Muscle of leg (tissue), 11 donors: ENCODE data around the gene YWHAG. TPM values are rescaled to one million over a fixed set of nuclear protein-coding genes. Genes with fewer than 3 reads are reported as not detected.
A peak's percentile ranks its signal among the peaks of the same experiment; 100 is the strongest.
"Not testable (repeated sequence)": the region's sequence is repeated elsewhere in the genome, so short reads cannot be mapped to it uniquely, and the experiment has no call there.

Source experiments
- DNase-seq: peaks from one replicate; pipeline ENCODE4 v3.0.0; 2013
- H3K27ac ChIP-seq: one replicate; pipeline ENCODE4 v1.5.1; 2013; ENCODE audit warnings: mild to moderate bottlenecking, low read length, control low read depth
- H3K27me3 ChIP-seq: one replicate; pipeline ENCODE4 v1.6.1; 2013; ENCODE audit warnings: low read length; ENCODE audit not compliant: control insufficient read depth, insufficient read depth
- H3K36me3 ChIP-seq: one replicate; pipeline ENCODE4 v1.6.1; 2013; ENCODE audit warnings: low read length; ENCODE audit not compliant: control insufficient read depth, insufficient read depth
- H3K4me1 ChIP-seq: one replicate; pipeline ENCODE4 v1.6.1; 2013; ENCODE audit warnings: low read length; ENCODE audit not compliant: control insufficient read depth, insufficient read depth
- H3K4me3 ChIP-seq: one replicate; pipeline ENCODE4 v1.5.1; 2013; ENCODE audit warnings: low read length, control low read depth
- H3K9me3 ChIP-seq: replicated peaks from 2 replicates; pipeline ENCODE4 v1.6.1; 2013; ENCODE audit warnings: low read depth, low read length; ENCODE audit not compliant: control insufficient read depth
- WGBS: methylation state at CpG from one replicate; pipeline ENCODE4 v1.1.5; 2013; ENCODE audit warnings: missing lambda C conversion rate; ENCODE audit not compliant: insufficient coverage; 5-methylcytosine and 5-hydroxymethylcytosine counted together
- polyA plus RNA-seq, 8 donors: library from polyadenylated mRNA; unstranded; fragments of 120-200 nt; gene quantifications; one replicate each; pipeline versions ENCODE4 v1.2.1 to v1.2.3, GENCODE V29; 2013; ENCODE audit warnings: inconsistent platforms in 1 of 8, low replicate concordance in 1 of 8; ENCODE audit not compliant: insufficient read length in 8 of 8, insufficient read depth in 1 of 8
- total RNA-seq: library from RNA; stranded (reverse); fragments of 120-200 nt; gene quantifications from one replicate; pipeline ENCODE4 v1.2.4, GENCODE V29; 2013

The YWHAG gene
- total and polyA plus RNA-seq, 9 donors: 35.9 to 187 (median 170) TPM

GRCh38 chr7:76396864-76397263, 38.1 kb upstream of the YWHAG start:
- peak overlapping the region; percentile 86 for H3K27ac ChIP-seq
- H3K36me3 ChIP-seq: no peaks in the 10 kb centered on the region
- no peak for DNase-seq
- 56% methylated on average over 1 of the region's 8 CpGs for WGBS
- H3K27me3 ChIP-seq: no peaks in the 10 kb centered on the region
- peaks cover 32% of the 10 kb centered on the region for H3K4me1 ChIP-seq
- H3K4me3 ChIP-seq: no peak overlapping the region
- H3K9me3 ChIP-seq: no peaks in the 10 kb centered on the region

GRCh38 chr7:76395965-76396726, 37.4 kb upstream of the YWHAG start:
- 40% methylated on average over 12 of the region's 13 CpGs for WGBS
- Histone ChIP-seq H3K36me3 (no peaks in the 10 kb centered on the region), H3K4me3 (no peak overlapping the region), H3K27ac (peak overlapping the region; percentile 86), H3K9me3 (no peaks in the 10 kb centered on the region), H3K27me3 (no peaks in the 10 kb centered on the region), H3K4me1 (peaks cover 32% of the 10 kb centered on the region)
- peak; percentile 84 for DNase-seq

DNA sequence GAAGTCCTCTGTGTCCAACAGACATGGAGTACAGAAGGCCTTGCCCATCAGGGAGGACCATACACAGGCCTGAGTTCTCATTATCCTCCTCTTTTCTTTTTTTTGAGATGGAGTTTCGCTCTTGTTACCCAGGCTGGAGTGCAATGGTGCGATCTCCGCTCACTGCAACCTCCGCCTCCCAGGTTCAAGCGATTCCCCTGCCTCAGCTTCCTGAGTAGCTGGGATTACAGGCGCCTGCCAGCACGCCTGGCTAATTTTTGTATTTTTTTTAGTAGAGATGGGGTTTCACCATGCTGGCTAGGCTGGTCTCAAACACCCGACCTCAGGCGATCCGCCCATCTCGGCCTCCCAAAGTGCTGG, 36.8 kb upstream of the YWHAG start:
- H3K36me3 ChIP-seq, DNase-seq, H3K9me3 ChIP-seq, H3K4me3 ChIP-seq, H3K27me3 ChIP-seq: not testable (repeated sequence)
- Histone ChIP-seq H3K27ac (peak overlapping the region; percentile 86), H3K4me1 (peaks cover 32% of the 10 kb centered on the region)
- 83% methylated on average over 5 of the region's 11 CpGs for WGBS

GRCh38 chr7:76394957-76395356, 36.2 kb upstream of the YWHAG start:
- peaks cover 32% of the 10 kb centered on the region for H3K4me1 ChIP-seq

DNA sequence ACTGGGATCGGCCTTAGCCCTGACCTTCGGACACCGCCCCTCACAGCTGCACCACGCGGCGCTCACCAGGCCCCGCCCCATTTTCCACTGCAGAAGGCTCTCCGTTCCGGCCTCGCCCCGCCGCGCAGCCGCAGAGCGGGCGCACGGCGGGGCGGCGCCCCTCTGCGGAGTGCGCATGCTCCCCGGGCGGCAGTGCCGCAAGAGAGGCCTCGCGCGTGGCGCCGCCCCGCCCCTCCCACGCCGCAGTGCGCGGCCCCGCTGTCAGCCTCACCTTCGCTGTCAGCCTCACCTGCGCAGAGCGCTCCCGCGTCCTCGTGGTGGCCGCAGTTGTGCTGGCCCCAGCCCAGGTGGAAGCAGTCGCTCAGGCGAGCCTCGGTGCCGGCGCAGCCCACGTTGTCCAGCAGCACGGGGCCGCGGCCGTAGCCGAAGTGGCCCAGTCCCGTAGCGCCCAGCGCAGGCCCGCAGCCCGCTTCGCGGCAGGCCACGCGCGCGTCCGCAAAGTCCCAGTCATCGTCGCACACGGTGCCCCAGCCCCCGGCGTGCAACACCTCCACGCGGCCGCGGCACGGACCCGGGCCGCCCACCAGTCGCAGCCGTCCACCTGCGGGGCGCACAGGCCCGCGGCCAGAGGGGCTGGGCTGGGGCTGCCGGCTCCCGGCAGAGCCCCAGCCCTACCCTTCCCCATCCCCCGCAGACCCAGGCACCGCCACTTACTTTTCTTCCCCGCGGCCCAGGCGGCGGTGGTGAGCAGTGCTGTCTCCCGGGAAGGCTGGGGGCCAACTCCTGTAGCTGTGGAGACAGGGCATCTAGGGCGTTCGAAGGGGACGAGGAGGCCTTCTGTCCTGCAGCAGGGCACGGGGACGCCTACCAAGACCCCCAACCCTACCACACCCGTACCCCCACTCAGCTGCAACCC, 34.6 kb upstream of the YWHAG start:
- H3K36me3 ChIP-seq: no peaks in the 10 kb centered on the region
- peak overlapping the region; percentile 62 for H3K4me3 ChIP-seq
- H3K27me3 ChIP-seq: no peaks in the 10 kb centered on the region
- H3K4me1 ChIP-seq: peaks cover 41% of the 10 kb centered on the region
- WGBS: under 1% methylated on average over 85 of the region's 99 CpGs
- peak overlapping the region; percentile 93 for H3K27ac ChIP-seq
- peak; percentile 98 for DNase-seq
- H3K9me3 ChIP-seq: no peaks in the 10 kb centered on the region

More at GRCh38 chr7:76394957-76395356, 36.2 kb upstream of the YWHAG start:
- Histone ChIP-seq H3K27me3 (no peaks in the 10 kb centered on the region), H3K4me3 (no peak overlapping the region), H3K9me3 (no peaks in the 10 kb centered on the region), H3K27ac (no peak overlapping the region), H3K36me3 (no peaks in the 10 kb centered on the region)
- 84% methylated on average over 4 of the region's 9 CpGs for WGBS
- no peak for DNase-seq

- Histone ChIP-seq H3K27me3 (no peaks in the 10 kb centered on the region), H3K27ac (peak overlapping the region; percentile 93), H3K9me3 (no peaks in the 10 kb centered on the region), H3K4me3 (peak overlapping the region; percentile 35), H3K4me1 (peaks cover 38% of the 10 kb centered on the region), H3K36me3 (no peaks in the 10 kb centered on the region)
- 21% methylated on average over 9 of the region's 12 CpGs for WGBS
- no peak for DNase-seq
These were observed 33.8 kb upstream of the YWHAG start for GRCh38 chr7:76392531-76393115.

GRCh38 chr7:76390092-76390491, 31.3 kb upstream of the YWHAG start:
- no peaks in the 10 kb centered on the region for H3K9me3 ChIP-seq
- H3K27ac ChIP-seq: no peak overlapping the region
- no peaks in the 10 kb centered on the region for H3K36me3 ChIP-seq
- H3K4me3 ChIP-seq: no peak overlapping the region
- no peak for DNase-seq
- WGBS: 95% methylated on average over 13 of the region's 13 CpGs
- H3K4me1 ChIP-seq: peaks cover 19% of the 10 kb centered on the region
- no peaks in the 10 kb centered on the region for H3K27me3 ChIP-seq

- H3K9me3 ChIP-seq, DNase-seq, H3K4me3 ChIP-seq, H3K36me3 ChIP-seq, H3K27ac ChIP-seq, H3K27me3 ChIP-seq: not testable (repeated sequence)
- H3K4me1 ChIP-seq: peaks cover 13% of the 10 kb centered on the region
- 98% methylated on average over 6 of the region's 6 CpGs for WGBS
These were observed 29.0 kb upstream of the YWHAG start for GRCh38 chr7:76387789-76388188.

GRCh38 chr7:76386691-76387260, 28.0 kb upstream of the YWHAG start:
- Histone ChIP-seq H3K27ac (no peak overlapping the region), H3K36me3 (no peaks in the 10 kb centered on the region), H3K27me3 (no peaks in the 10 kb centered on the region), H3K4me1 (peaks cover 9% of the 10 kb centered on the region), H3K4me3 (no peak overlapping the region), H3K9me3 (no peaks in the 10 kb centered on the region)
- WGBS: 74% methylated on average over 5 of the region's 11 CpGs
- DNase-seq: no peak
